ENCODE data around the gene DOP1A.
A peak's percentile ranks its signal among the peaks of the same experiment; 100 is the strongest.

DOP1A gene

DNA sequence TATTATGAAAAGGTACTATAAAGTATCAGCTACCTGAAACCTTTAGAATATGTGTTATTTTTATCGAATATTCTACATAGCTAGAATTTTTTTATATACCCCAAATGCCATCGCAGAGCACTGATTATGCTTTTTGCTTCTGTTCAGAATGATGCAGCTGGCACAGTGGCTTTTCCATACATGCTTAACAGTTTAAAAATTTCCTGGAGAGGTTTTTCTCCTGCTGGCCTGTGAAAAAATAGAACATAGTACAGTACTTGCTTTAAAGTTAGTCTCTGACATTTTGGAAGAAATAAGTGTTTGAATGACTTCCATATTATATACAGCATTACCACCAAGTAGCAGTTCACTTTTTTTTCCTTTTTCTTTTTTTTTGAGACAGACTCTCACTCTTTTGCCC is 5.3 kb downstream of the DOP1A start:
- FAIRE-seq (no peak), DNase-seq (ENCODE audit: insufficient read length, low spot score) (no peak)
- TF ChIP-seq POLR2A (IDR thresholded peaks at IDR 0.05; ENCODE audit: low read depth, low read length) = no peak
- no peak for TF ChIP-seq SPI1 (IDR thresholded peaks at IDR 0.05; ENCODE audit: low read depth, low read length)
- TF ChIP-seq TAF1 (IDR thresholded peaks at IDR 0.05; ENCODE audit: low read depth, low read length) = no peak
- no peak for TF ChIP-seq POLR2AphosphoS5 (IDR thresholded peaks at IDR 0.05; ENCODE audit: low read depth, low read length)
- no peak for TF ChIP-seq POU2F2 (IDR thresholded peaks at IDR 0.05; ENCODE audit: low read depth, low read length)
- no peak for TF ChIP-seq PAX5 (IDR thresholded peaks at IDR 0.05; ENCODE audit: insufficient read depth, low read length, severe bottlenecking)

DNA sequence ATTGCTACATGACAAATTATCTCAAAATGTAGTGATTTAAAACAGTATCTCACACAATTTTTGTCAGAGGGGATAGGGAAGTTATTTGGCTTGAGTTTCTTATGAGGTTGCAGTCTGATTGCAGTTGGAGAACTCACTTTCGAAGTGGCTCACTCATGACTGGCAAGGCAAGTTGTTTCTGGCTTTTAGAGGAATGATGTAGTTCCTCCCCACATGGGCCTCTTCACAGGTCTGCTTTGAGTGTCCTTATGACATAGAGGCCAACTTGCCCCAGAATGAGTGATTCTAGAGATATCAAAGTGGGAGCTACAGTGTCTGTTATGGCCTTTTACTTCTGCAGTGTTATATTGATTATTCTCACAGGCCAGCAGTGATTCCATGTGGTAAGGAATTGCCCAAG is 6.1 kb downstream of the DOP1A start:
- TF ChIP-seq POU2F2 (IDR thresholded peaks at IDR 0.05; ENCODE audit: low read depth, low read length) (no peak), POLR2AphosphoS5 (IDR thresholded peaks at IDR 0.05; ENCODE audit: low read depth, low read length) (no peak), PAX5 (IDR thresholded peaks at IDR 0.05; ENCODE audit: insufficient read depth, low read length, severe bottlenecking) (no peak), POLR2A (IDR thresholded peaks at IDR 0.05; ENCODE audit: low read depth, low read length) (no peak), TAF1 (IDR thresholded peaks at IDR 0.05; ENCODE audit: low read depth, low read length) (no peak), SPI1 (IDR thresholded peaks at IDR 0.05; ENCODE audit: low read depth, low read length) (no peak)
- no peak for DNase-seq (ENCODE audit: insufficient read length, low spot score)
- no peak for FAIRE-seq

DNA sequence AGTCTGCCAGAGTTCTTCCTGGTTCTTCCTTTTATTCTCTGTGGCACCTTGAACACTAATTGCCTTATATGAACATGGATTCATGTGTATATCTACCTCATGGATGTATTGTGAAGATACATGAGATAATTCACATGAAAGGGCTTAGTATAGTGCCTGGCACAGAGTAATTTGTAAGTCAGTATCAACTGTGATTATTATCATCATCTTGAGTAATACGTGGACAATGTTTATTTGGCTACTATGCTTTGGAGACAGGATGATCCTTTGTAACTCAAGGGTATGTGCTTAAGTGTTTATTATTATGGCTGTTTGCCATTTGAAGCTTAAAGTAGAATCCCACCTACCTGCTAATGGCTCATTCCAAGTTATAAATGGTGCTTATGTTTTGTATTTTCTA is 16.0 kb downstream of the DOP1A start:
- no peak for DNase-seq (ENCODE audit: insufficient read length, low spot score)
- no peak for FAIRE-seq
- no peak for TF ChIP-seq POLR2AphosphoS5 (IDR thresholded peaks at IDR 0.05; ENCODE audit: low read depth, low read length)
- no peak for TF ChIP-seq POLR2A (IDR thresholded peaks at IDR 0.05; ENCODE audit: low read depth, low read length)
- TF ChIP-seq PAX5 (IDR thresholded peaks at IDR 0.05; ENCODE audit: insufficient read depth, low read length, severe bottlenecking) = no peak
- no peak for TF ChIP-seq TAF1 (IDR thresholded peaks at IDR 0.05; ENCODE audit: low read depth, low read length)
- no peak for TF ChIP-seq POU2F2 (IDR thresholded peaks at IDR 0.05; ENCODE audit: low read depth, low read length)
- TF ChIP-seq SPI1 (IDR thresholded peaks at IDR 0.05; ENCODE audit: low read depth, low read length) = no peak

DNA sequence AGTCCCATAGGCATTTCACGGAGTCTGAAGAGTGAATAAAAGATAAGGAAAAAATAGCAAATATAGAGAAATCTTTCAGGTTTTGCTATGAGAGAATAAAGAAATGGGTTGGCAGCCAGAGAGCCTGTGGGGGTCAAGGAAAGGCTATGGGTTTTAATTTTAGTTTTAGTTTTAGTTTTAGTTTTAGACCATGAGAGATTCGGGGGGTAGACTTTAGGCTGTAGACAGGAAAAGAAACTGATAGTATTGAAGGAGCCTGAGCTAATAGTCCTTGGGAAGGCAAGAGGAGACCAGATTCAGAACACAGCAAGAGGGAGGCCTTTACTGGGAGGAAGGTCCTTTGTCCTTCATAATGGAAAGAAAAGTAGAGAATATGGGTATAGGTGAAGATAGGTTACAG is 19.3 kb downstream of the DOP1A start:
- FAIRE-seq = peak; percentile 64
- peak; percentile 28 for DNase-seq (ENCODE audit: insufficient read length, low spot score)
- TF ChIP-seq SPI1 (IDR thresholded peaks at IDR 0.05; ENCODE audit: low read depth, low read length) (no peak), POLR2A (IDR thresholded peaks at IDR 0.05; ENCODE audit: low read depth, low read length) (peak; percentile 48; the same call in 1 of the 2 replicates), POU2F2 (IDR thresholded peaks at IDR 0.05; ENCODE audit: low read depth, low read length) (no peak)

DNA sequence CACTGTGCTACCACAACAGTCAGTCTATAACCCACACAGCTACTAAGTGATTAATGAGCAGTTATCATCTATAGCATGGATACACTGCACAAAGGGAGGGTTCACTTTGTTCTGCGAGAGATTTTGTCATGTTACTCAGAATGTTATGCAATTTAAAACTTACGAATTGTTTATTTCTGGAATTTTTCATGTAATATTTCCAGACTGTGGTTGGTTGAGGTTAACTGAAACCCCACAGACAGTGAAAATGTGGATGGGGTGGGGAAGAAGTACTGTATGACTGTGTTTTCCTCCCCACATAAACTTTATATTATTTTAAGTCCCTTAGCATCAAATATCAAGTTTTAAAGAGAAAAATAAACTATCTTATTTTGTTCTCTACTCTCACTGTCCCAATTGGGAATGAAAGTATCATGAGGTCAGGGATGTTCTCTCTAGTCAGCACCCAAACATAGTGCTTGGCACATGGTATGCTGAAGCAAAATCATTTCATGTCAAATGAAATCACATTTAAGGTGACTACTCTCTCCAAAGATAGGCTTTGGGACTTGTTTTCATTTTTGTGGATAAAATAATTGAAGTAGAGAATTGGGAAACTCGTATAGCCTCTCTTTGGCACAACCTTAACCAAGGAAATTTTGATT is 25.4 kb downstream of the DOP1A start:
- TF ChIP-seq POLR2A (IDR thresholded peaks at IDR 0.05; ENCODE audit: low read depth, low read length) (no peak), TAF1 (IDR thresholded peaks at IDR 0.05; ENCODE audit: low read depth, low read length) (no peak), POLR2AphosphoS5 (IDR thresholded peaks at IDR 0.05; ENCODE audit: low read depth, low read length) (no peak), PAX5 (IDR thresholded peaks at IDR 0.05; ENCODE audit: insufficient read depth, low read length, severe bottlenecking) (no peak), SPI1 (IDR thresholded peaks at IDR 0.05; ENCODE audit: low read depth, low read length) (no peak), POU2F2 (IDR thresholded peaks at IDR 0.05; ENCODE audit: low read depth, low read length) (no peak)
- DNase-seq (ENCODE audit: insufficient read length, low spot score) = no peak

DNA sequence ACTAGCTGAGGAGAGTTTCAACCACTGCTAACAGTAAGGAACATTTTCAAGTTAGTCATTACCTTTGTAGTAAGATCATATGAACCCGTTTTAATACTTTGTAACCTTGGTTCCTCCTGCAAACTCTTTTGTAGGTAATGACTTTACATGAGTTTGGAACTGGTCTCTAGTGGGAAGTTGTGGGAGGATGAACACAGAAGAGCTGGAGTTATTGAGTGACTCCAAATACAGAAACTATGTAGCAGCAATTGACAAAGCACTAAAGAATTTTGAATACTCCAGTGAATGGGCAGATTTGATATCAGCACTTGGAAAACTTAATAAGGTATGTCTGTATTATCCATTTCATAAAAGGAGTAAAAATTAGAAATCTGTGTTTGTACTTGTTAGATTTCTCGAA is 29.3 kb downstream of the DOP1A start:
- FAIRE-seq = no peak
- no peak for DNase-seq (ENCODE audit: insufficient read length, low spot score)
- TF ChIP-seq POLR2AphosphoS5 (IDR thresholded peaks at IDR 0.05; ENCODE audit: low read depth, low read length) (no peak), SPI1 (IDR thresholded peaks at IDR 0.05; ENCODE audit: low read depth, low read length) (no peak), TAF1 (IDR thresholded peaks at IDR 0.05; ENCODE audit: low read depth, low read length) (no peak), PAX5 (IDR thresholded peaks at IDR 0.05; ENCODE audit: insufficient read depth, low read length, severe bottlenecking) (no peak), POU2F2 (IDR thresholded peaks at IDR 0.05; ENCODE audit: low read depth, low read length) (no peak), POLR2A (IDR thresholded peaks at IDR 0.05; ENCODE audit: low read depth, low read length) (no peak)

More for the DNA sequence above, 25.4 kb downstream of the DOP1A start:
- FAIRE-seq = no peak

DNA sequence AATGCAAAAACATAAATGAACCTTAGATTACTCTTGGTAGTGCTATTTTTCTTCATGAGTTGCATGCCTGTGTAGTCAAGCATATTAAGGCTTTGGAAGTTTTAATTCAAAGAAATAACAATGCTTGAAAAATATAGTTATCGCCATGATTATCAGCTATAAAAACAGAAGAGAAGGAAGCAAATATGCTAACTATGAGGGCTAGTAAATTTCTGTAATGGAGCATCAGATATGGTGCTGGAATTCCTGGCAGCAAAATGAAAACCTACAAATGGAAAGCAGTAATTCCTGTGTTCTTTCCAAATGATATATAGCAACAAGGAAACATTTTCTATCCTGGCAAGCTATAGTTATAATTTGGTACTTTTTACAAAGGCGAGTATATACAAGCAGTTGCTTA is 29.7 kb downstream of the DOP1A start:
- TF ChIP-seq PAX5 (IDR thresholded peaks at IDR 0.05; ENCODE audit: insufficient read depth, low read length, severe bottlenecking) (no peak), POLR2A (IDR thresholded peaks at IDR 0.05; ENCODE audit: low read depth, low read length) (no peak), POLR2AphosphoS5 (IDR thresholded peaks at IDR 0.05; ENCODE audit: low read depth, low read length) (no peak), SPI1 (IDR thresholded peaks at IDR 0.05; ENCODE audit: low read depth, low read length) (no peak), TAF1 (IDR thresholded peaks at IDR 0.05; ENCODE audit: low read depth, low read length) (no peak), POU2F2 (IDR thresholded peaks at IDR 0.05; ENCODE audit: low read depth, low read length) (no peak)
- FAIRE-seq = no peak
- no peak for DNase-seq (ENCODE audit: insufficient read length, low spot score)

DNA sequence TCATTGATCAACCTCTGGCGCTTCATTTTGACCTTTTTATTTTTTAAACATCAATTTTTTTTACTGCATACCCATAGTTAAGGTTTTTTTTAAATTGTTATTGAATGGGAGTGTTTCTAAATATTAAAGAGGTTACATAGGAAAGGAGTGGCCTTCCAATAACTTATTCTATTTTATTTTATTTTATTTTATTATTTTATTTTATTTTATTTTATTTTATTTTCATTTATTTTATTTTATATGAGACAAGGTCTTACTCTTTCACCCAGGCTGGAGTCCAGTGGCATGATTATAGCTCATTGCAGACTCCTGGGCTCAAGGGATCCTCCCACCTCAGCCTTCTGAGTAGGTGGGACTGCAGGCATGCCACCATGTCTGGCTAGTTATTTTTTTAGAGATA is 30.2 kb downstream of the DOP1A start:
- DNase-seq (ENCODE audit: insufficient read length, low spot score) = no peak
- TF ChIP-seq SPI1 (IDR thresholded peaks at IDR 0.05; ENCODE audit: low read depth, low read length) (no peak), POU2F2 (IDR thresholded peaks at IDR 0.05; ENCODE audit: low read depth, low read length) (no peak), PAX5 (IDR thresholded peaks at IDR 0.05; ENCODE audit: insufficient read depth, low read length, severe bottlenecking) (no peak), POLR2A (IDR thresholded peaks at IDR 0.05; ENCODE audit: low read depth, low read length) (no peak), TAF1 (IDR thresholded peaks at IDR 0.05; ENCODE audit: low read depth, low read length) (no peak), POLR2AphosphoS5 (IDR thresholded peaks at IDR 0.05; ENCODE audit: low read depth, low read length) (no peak)
- FAIRE-seq = no peak

DNA sequence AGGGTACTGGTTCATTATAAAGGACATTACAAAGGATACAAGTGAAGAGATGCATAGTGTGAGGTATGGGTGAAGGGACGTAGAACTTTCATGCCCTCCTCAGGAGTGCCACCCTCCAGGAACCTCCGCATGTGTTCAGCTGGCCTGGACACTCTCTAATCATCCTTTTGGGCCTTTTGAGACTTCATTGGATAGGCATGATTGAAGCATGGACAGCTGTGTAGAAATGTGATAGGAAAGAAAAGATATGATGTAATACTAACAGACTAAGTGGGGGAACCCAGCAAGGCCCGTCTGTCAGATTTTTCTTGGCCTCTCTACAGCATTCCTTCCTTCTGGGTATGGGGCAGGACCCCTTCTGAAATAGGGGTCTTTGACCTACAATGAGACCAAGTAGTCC is 31.1 kb downstream of the DOP1A start:
- no peak for TF ChIP-seq PAX5 (IDR thresholded peaks at IDR 0.05; ENCODE audit: insufficient read depth, low read length, severe bottlenecking)
- TF ChIP-seq POU2F2 (IDR thresholded peaks at IDR 0.05; ENCODE audit: low read depth, low read length) = no peak
- TF ChIP-seq TAF1 (IDR thresholded peaks at IDR 0.05; ENCODE audit: low read depth, low read length) = no peak
- no peak for TF ChIP-seq POLR2A (IDR thresholded peaks at IDR 0.05; ENCODE audit: low read depth, low read length)
- no peak for TF ChIP-seq POLR2AphosphoS5 (IDR thresholded peaks at IDR 0.05; ENCODE audit: low read depth, low read length)
- no peak for TF ChIP-seq SPI1 (IDR thresholded peaks at IDR 0.05; ENCODE audit: low read depth, low read length)
- no peak for DNase-seq (ENCODE audit: insufficient read length, low spot score)
- peak; percentile 13 for FAIRE-seq

DNA sequence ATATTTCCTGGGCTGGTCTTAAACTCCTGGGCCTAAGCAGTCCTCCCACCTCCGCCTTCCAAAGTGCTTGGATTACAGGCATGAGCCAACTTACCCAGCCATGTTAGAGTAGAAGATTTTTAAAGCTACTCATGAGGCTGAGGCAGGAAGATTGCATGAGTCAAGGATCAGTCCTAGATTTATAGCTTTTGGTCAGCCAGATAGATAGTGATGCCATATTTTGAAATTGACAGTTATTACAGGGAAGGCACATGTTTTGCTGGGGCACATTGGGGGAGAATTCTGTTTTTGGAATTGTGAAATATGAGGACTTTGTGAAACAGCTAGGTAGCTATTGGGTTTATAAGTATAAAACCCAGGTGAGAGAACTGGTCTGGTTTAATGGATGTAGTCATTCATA is 40.9 kb downstream of the DOP1A start:
- no peak for TF ChIP-seq POU2F2 (IDR thresholded peaks at IDR 0.05; ENCODE audit: low read depth, low read length)
- no peak for TF ChIP-seq TAF1 (IDR thresholded peaks at IDR 0.05; ENCODE audit: low read depth, low read length)
- DNase-seq (ENCODE audit: insufficient read length, low spot score) (no peak), FAIRE-seq (no peak)
